Skeletal muscle cell (primary cell): ENCODE results near the gene CBLC.
"Not testable (repeated sequence)": the region's sequence is repeated elsewhere in the genome, so short reads cannot be mapped to it uniquely, and the experiment has no call there.

Experiments used
- DNase-seq: peaks from one replicate; pipeline ENCODE4 v3.0.0-alpha.2; 2010; ENCODE audit warnings: low read depth
- H3K4me3 ChIP-seq: 2 replicates; pipeline ENCODE4 v1.5.1; 2011; ENCODE audit warnings: low read depth, mild to moderate bottlenecking, control low read depth, low read length, moderate library complexity

Gene CBLC

DNA sequence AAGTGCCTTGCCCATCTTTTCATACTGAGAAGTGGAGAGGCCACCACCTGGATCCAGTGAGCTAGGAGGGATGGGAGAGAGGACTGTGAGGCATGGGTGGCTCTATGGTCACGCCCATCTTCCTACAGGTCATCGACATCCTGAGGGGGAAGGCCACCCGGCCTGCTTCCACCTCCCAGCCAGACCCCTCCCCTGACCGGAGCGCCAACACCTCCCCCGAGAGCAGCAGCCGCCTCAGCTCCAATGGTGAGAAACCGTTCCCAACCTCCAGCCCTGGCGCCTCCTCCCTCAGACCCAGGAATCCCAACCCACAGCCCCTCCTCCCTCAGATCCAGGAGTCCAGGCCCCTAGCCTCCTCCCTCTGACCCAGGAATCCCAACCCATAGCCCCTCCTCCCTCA is 19.1 kb upstream of the CBLC start:
- no peak for DNase-seq
- peak overlapping the region; percentile 53 for H3K4me3 ChIP-seq

- DNase-seq, result no peak
- no peak overlapping the region for H3K4me3 ChIP-seq
Observed at GRCh38 chr19:44759083-44759804, 18.4 kb upstream of the CBLC start.

- DNase-seq, result no peak
- H3K4me3 ChIP-seq, result no peak overlapping the region
Observed at GRCh38 chr19:44762038-44762437, 15.7 kb upstream of the CBLC start.

DNA sequence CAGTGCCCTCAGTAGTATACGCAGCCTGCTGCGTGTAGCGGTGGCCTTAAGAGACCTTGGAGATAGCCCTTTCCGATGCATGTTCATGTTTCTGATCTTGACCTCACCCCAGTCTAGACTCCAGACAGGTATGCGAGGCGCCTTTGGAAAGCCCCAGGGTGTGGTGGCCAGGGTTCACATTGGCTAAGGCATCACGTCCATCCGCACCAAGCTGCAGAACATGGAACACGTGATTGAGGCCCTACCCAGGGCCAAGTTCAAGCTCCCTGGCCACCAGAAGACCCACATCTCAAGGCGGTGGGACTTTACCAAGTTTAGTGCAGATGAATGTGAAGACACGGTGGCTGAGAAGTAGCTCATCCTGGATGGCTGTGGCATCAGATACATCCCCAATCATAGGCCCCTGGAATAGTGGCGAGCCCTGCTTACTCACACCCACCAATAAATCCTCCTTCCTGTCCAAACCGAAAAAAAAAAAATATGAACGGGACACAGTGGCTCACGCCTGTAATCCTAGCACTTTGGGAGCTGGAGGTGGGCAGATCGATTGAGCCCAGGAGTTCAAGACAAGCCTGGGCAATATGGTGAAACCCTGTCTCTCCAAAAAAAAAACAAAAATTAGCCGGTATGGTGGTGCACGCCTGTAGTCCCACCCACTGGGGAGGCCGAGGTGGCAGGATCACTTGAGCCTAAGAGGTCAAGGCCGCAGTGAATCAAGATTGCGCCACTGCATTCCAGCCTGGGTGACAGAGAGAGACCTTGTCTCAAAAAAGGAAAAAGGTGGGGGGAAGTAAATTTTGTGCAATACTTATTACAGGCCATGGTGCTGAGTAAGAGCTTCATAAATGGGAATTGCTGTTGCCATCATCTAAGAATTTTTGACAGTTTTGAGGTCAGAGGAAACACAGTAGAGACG is 12.4 kb upstream of the CBLC start:
- no peak overlapping the region for H3K4me3 ChIP-seq
- no peak for DNase-seq

DNA sequence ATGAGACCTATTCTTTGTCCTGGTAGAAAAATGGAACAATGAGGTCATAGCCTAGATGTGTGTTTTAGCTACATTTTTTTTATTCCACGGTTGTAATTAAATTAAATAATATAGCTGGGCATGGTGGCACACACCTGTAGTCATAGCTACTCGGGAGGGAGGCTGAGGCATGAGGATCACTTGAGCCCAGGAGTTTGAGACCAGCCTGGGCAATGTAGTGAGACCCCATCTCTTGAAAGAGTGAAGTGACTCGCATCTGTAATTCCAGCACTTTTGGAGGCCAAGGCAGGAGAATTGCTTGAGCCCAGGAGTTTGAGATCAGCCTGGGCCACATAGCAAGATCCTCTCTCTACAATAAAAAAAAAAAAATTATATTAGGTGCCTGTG is 11.7 kb upstream of the CBLC start:
- no peak overlapping the region for H3K4me3 ChIP-seq
- DNase-seq, result no peak

GRCh38 chr19:44767295-44768180 is 10.2 kb upstream of the CBLC start:
- no peak for DNase-seq
- no peak overlapping the region for H3K4me3 ChIP-seq

DNA sequence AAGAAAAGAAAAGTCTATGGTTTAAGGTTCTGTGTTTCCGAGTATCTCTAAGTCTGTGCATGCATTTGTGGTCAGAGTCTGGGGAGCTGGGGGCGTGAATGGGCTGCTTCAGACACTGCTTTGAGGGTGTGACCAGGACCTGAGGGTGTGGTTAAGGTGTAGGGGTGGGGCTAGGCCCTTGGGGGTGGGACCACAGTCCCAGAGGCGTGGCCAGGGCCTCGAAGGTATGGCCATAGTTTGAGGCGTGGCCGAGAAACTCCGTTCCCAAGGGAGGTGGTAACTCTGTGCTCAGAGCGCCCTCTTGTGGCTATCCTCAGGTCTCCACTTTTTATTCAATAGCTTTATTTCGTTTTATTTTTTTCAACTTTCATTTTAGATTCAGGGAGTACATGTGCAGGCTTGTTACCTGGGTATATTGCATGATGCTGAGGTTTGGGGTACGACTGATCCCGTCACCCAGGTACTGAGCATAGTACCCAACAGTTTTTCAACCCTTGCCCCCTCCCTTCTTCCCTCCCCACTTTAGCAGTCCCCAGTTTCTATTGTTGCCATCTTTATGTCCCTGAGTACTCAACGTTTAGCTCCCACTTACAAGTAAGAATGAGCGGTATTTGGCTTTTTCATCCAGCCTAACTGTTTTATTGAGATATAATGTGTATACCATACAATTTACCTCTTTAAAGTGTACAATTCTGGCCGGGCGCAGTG is 7.0 kb upstream of the CBLC start:
- DNase-seq, result peak; percentile 74
- no peak overlapping the region for H3K4me3 ChIP-seq

- DNase-seq, H3K4me3 ChIP-seq: not testable (repeated sequence)
Observed at GRCh38 chr19:44772144-44772543, 5.5 kb upstream of the CBLC start.

DNA sequence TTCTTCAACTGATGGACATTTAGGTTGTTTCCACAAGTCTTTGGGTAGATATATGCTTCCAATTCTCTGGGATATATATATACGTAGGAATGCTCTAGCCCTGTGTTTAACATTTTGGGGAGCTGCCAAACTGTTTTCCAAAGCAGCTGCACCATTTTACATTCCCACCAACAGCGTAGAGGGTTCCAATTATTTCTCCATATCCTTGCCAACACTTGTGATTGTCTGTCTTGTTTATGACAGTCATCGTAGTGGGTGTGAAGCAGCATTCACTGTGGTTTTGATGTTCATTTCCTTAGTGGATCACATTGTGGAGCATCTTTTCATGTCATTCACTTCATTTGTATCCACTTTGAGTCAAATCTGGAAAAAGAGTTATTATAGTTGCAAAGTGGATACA is 4.7 kb upstream of the CBLC start:
- DNase-seq, result no peak
- no peak overlapping the region for H3K4me3 ChIP-seq

DNA sequence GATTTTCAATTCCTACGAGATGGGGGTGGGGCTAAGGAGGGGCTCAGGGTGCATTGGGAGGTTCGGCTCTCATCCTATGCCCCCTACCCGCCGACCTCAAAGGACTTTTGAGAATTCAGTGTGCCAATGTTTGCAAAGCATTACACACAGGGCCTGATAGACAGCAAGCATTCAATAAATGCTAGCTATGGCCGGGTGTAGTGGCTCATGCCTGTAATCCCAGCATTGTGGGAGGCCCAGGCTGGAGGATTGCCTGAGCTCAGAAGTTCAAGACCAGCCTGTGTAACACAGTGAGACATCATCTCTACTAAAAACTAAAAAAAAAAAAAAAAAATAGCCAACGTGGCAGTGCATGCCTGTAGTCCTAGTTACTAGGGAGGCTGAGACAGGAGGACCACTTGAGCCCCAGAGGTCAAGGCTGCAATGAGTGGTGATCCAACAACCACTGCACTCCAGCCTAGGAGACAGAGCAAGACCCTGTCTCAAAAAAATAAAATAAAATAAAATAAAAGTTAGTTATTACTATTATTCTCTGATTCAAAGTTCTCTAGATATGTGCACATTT is 1.9 kb upstream of the CBLC start:
- no peak for DNase-seq
- H3K4me3 ChIP-seq, result no peak overlapping the region

GRCh38 chr19:44776402-44777096 is 1.1 kb upstream of the CBLC start:
- DNase-seq, result no peak
- no peak overlapping the region for H3K4me3 ChIP-seq

DNA sequence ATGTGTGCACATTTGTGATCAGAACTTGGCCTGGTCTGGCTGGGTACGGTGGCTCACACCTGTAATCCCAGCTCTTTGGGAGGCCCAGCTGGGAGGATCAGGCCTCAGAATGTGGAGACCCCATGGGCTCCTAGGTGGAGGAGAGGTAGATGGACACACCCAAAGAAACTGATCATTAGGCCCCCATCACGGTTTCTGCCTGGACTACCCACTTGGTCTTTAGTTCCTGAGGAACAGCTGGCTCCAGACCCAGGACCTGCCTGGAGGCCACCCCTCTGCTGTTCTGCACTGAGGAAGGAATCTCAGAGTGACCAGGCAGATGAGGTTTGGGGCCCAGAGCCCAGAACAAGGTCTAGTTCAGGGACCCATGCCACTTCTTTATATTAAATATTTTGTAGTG is 1.5 kb downstream of the CBLC start:
- DNase-seq, result no peak
- H3K4me3 ChIP-seq, result no peak overlapping the region

DNA sequence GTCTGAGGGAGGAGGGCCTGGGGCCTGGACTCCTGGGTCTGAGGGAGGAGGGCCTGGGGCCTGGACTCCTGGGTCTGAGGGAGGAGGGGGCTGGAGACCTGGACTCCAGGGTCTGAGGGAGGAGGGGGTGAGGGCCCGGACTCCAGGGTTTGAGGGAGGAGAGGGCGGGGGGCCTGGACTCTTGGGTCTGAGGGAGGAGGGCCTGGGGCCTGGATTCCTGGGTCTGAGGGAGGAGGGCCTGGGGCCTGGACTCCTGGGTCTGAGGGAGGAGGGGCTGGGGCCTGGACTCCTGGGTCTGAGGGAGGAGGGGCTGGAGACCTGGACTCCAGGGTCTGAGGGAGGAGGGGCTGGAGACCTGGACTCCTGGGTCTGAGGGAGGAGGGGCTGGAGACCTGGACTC is 4.0 kb downstream of the CBLC start:
- DNase-seq, H3K4me3 ChIP-seq: not testable (repeated sequence)

- DNase-seq, result no peak
- H3K4me3 ChIP-seq, result no peak overlapping the region
Observed at GRCh38 chr19:44782729-44783128, 5.0 kb downstream of the CBLC start.

DNA sequence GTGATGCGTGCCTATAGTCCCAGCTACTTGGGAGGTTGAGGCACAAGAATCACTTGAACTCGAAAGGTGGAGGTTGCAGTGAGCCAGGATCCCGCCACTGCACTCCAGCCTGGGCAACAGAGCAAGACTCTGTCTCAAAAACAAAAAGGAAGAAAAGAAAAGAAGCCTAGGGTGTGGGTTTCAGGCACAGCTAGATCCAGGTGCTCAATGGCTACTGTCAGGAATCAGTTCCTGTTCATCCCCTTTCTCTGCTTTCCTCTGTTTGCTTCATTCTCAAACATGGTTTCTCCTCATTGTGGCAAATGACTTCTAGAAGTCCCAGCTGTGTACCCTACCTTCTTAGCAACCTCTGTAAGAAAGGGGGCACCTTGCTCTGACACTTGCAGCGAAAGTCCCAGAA is 5.9 kb downstream of the CBLC start:
- no peak overlapping the region for H3K4me3 ChIP-seq
- DNase-seq, result no peak

- no peak overlapping the region for H3K4me3 ChIP-seq
- no peak for DNase-seq
Observed at GRCh38 chr19:44785271-44785670, 7.6 kb downstream of the CBLC start.

GRCh38 chr19:44785993-44786392 is 8.3 kb downstream of the CBLC start:
- H3K4me3 ChIP-seq, result no peak overlapping the region
- DNase-seq, result no peak

DNA sequence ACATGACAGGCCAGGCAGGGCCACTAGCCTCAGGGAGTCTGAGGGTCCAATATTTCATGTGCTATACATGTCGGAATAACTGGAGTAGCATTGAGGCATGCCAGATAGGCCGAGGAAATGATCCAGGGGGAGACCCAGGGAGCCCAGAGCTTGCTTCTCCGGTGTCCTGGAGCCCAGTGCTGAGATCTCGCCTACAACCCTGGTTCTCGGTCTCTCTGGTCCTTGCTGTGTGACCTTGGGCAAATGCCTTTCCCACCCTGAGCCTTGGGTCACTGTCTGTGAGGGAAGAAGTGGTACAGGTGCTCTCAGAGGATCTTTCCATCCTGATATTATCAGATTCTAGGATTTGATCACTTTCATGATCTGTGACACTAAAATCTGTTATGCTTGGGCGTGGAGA is 11.3 kb downstream of the CBLC start:
- DNase-seq, result no peak
- H3K4me3 ChIP-seq, result no peak overlapping the region
